DOHH2 (cell line): ENCODE measurements around the gene TMTC2.

ENCODE experiments used
- EZH2phosphoT487 ChIP-seq: fragments of 200-600 bp; sonication (generic); IDR thresholded peaks from 2 replicates; pipeline ENCODE4 v1.6.1; 2017; ENCODE audit warnings: borderline replicate concordance, mild to moderate bottlenecking, antibody characterized with exemption, low read length, moderate library complexity, mixed read lengths
- TF ChIP-seq, protein P1 (sequence below): fragments of 200-600 bp; sonication (generic); IDR thresholded peaks from one replicate; pipeline ENCODE4 v1.5.1; 2014; ENCODE audit warnings: antibody characterized with exemption, mild to moderate bottlenecking, low read depth, low read length; ENCODE audit not compliant: poor library complexity, severe bottlenecking

DNA sequence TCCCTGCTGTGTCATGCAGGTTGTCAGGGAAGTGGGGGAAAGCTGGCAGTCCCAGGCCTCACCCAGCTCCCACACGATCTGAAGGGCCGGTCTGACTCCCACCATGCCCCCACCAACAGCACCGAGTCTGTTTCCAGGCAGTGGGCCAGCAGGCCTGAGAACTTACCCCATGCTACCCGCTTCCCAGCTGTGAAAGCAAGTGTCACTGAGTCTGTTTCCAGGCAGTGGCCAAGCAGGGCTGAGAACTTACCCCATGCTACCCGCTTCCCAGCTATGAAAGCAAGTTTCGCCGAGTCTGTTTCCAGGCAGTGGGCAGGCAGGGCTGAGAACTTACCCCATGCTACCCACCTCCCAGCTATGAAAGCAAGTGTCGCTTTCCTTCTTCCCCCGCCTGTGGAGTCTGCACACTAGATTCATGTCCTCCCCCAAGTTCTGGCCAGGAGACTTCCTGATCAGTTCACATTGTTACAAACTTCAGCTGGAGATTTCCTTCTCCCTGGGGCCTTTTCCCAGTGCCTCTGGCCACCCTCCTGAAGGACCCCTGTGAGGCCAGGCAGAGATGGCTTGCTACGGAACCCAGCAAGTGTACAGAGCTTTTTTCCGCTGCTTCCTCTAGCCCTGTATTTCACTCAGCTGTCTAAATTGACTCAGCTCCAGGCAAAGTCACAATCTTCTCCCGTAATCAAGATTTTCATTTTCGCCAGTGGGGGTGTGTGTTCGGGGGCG is 435.4 kb downstream of the TMTC2 start:
- TF ChIP-seq, protein P1, sequence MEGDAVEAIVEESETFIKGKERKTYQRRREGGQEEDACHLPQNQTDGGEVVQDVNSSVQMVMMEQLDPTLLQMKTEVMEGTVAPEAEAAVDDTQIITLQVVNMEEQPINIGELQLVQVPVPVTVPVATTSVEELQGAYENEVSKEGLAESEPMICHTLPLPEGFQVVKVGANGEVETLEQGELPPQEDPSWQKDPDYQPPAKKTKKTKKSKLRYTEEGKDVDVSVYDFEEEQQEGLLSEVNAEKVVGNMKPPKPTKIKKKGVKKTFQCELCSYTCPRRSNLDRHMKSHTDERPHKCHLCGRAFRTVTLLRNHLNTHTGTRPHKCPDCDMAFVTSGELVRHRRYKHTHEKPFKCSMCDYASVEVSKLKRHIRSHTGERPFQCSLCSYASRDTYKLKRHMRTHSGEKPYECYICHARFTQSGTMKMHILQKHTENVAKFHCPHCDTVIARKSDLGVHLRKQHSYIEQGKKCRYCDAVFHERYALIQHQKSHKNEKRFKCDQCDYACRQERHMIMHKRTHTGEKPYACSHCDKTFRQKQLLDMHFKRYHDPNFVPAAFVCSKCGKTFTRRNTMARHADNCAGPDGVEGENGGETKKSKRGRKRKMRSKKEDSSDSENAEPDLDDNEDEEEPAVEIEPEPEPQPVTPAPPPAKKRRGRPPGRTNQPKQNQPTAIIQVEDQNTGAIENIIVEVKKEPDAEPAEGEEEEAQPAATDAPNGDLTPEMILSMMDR, result no peak
- TF ChIP-seq EZH2phosphoT487, result no peak
